Mammary epithelial cell (primary cell): ENCODE measurements around the gene UGGT2.

ENCODE experiments used
- CTCF ChIP-seq, 2 donors: IDR thresholded peaks in 1 of 2; conservative IDR thresholded peaks in 1 of 2; 2 replicates each; pipeline ENCODE4 v1.5.1; 2011 to 2012; ENCODE audit warnings: inconsistent platforms in 2 of 2, low read length in 2 of 2, mild to moderate bottlenecking in 2 of 2, control low read depth in 1 of 2, low read depth in 1 of 2; ENCODE audit not compliant: insufficient read depth in 1 of 2; ENCODE audit errors: extremely low read depth in 1 of 2
- EZH2 ChIP-seq: IDR thresholded peaks from 2 replicates; pipeline ENCODE4 v1.6.1; 2012; ENCODE audit warnings: low read length, inconsistent platforms, borderline replicate concordance

DNA sequence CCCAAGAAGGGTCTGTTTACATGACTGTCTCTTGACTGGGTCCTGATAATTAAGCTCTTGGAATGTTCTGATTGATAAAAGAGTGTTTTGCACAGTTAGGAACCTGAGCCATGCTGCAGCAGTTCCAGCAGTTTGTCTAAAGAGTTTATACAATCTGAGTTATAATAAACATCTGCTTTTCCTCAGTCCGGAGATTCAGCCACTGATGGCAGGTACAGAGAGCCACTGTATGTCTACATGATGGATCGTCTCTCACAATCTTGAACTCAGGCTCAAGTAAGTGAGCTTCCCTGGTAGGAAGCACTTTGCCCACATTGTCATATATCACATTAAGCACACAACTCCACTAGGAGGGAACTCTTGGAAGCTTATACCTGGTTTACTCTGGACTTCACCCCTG, 84.3 kb downstream of the UGGT2 start:
- TF ChIP-seq CTCF (conservative IDR thresholded peaks at IDR 0.05 in 1 of 2, IDR thresholded peaks at IDR 0.05 in 1 of 2; ENCODE audit: extremely low read depth in 1 of 2, insufficient read depth in 1 of 2, low read depth in 1 of 2, low read length in 2 of 2) (no peak), EZH2 (no peak)
